GM12878 (cell line): Measurements from ENCODE around the gene C10orf67. TPM values are rescaled to one million over a fixed set of nuclear protein-coding genes. Genes with fewer than 3 reads are reported as not detected.

Source experiments
- BCL11A ChIP-seq: IDR thresholded peaks from 2 replicates; pipeline ENCODE4 v1.6.1; 2011; ENCODE audit warnings: low read depth, low read length
- ELK1 ChIP-seq: IDR thresholded peaks from 2 replicates; pipeline ENCODE4 v1.6.1; 2012; ENCODE audit warnings: low read depth, low read length, improper control_type of control experiment
- HSF1 ChIP-seq: fragments of 150-350 bp; IDR thresholded peaks from 2 replicates; pipeline ENCODE4 v1.6.1; 2014; ENCODE audit warnings: mild to moderate bottlenecking, low read depth, low read length
- IRF3 ChIP-seq: fragments of 450-650 bp; IDR thresholded peaks from 2 replicates; pipeline ENCODE4 v1.6.1; 2014; ENCODE audit warnings: mild to moderate bottlenecking
- JUNB ChIP-seq: IDR thresholded peaks from 2 replicates; pipeline ENCODE4 v1.6.1; 2016; ENCODE audit warnings: antibody characterized with exemption, mild to moderate bottlenecking
- JUND ChIP-seq: IDR thresholded peaks from 2 replicates; pipeline ENCODE4 v1.6.1; 2012; ENCODE audit warnings: low read depth, mild to moderate bottlenecking, low read length, improper control_type of control experiment, moderate library complexity
- KDM1A ChIP-seq: fragments of 200-600 bp; sonication (generic); IDR thresholded peaks from 2 replicates; pipeline ENCODE4 v1.6.1; 2016; ENCODE audit warnings: borderline replicate concordance
- MYB ChIP-seq: fragments of 150-350 bp; IDR thresholded peaks from 2 replicates; pipeline ENCODE4 v1.6.1; 2014; ENCODE audit warnings: mild to moderate bottlenecking, low read depth, low read length, borderline replicate concordance
- NKRF ChIP-seq: fragments of 450-650 bp; conservative IDR thresholded peaks from 2 replicates; pipeline ENCODE4 v1.6.1; 2017; ENCODE audit warnings: mild to moderate bottlenecking, moderate library complexity
- NR2F1 ChIP-seq: fragments of 450-650 bp; conservative IDR thresholded peaks from 2 replicates; pipeline ENCODE4 v1.6.1; 2017; ENCODE audit warnings: mild to moderate bottlenecking
- YY1 ChIP-seq: IDR thresholded peaks from 2 replicates; pipeline ENCODE4 v1.6.1; 2011; ENCODE audit warnings: low read depth, mild to moderate bottlenecking, low read length
- polyA plus RNA-seq, 11 experiments: library from polyadenylated mRNA; depleted of rRNA in 4 of 11; unstranded in 6 of 11; stranded (reverse) in 5 of 11; fragments of >200 nt; fragmentation: Nextera tagmentation in 4 of 11; fragmentation: Illumina TruSeq in 1 of 11; extraction: Ambion mirVana in 4 of 11; extraction: Trizol in 1 of 11; gene quantifications; 1 replicate in 1 of 11; 2 replicates in 10 of 11; pipeline versions ENCODE4 v1.2.1 to v1.2.3, GENCODE V29; 2011 to 2016; ENCODE audit warnings: inconsistent platforms in 2 of 11, missing spikeins in 2 of 11, low read depth in 1 of 11
- total RNA-seq, 4 experiments: library from RNA; depleted of rRNA in 3 of 4; stranded (reverse); fragments of >200 nt in 3 of 4; fragmentation: Illumina TruSeq in 1 of 4; extraction: Trizol in 1 of 4; gene quantifications; 2 replicates each; pipeline versions ENCODE4 v1.2.1 to v1.2.3, GENCODE V29; 2013 to 2021

The C10orf67 gene
- total and polyA plus RNA-seq, 10 of the 15 experiments (the other 5 are each of a cell fraction or from before 2014, with no cell fraction given) = 0.06 TPM; not detected in 9

- TF ChIP-seq ELK1 (no peak), NR2F1 (no peak), JUND (no peak), MYB (no peak), HSF1 (no peak), BCL11A (no peak), NKRF (no peak), KDM1A (no peak), JUNB (no peak), IRF3 (no peak), YY1 (no peak)
- TF ChIP-seq, all 136 proteins: peak for 0
Observed at GRCh38 chr10:23230582-23230981, 114.0 kb downstream of the C10orf67 start (continued).
